Neural progenitor cell (in vitro differentiated cells): ENCODE results near the gene POFUT1. TPM values are rescaled to one million over a fixed set of nuclear protein-coding genes. Genes with fewer than 3 reads are reported as not detected.

Source experiments
- DNase-seq: peaks from one replicate; pipeline ENCODE4 v3.0.0-alpha.2; 2016; ENCODE audit warnings: low spot score
- H2AFZ ChIP-seq: fragments of 200-600 bp; sonication (generic); replicated peaks from 2 replicates; pipeline ENCODE4 v1.6.1; 2016; ENCODE audit warnings: antibody characterized with exemption
- H3F3A ChIP-seq: fragments of 200-600 bp; sonication (generic); 2 replicates; pipeline ENCODE4 v1.6.1; 2016; ENCODE audit warnings: antibody characterized with exemption, low read depth
- H3K27ac ChIP-seq: fragments of 200-600 bp; sonication (generic); 2 replicates; pipeline ENCODE4 v1.5.1; 2016; ENCODE audit warnings: mild to moderate bottlenecking
- H3K27me3 ChIP-seq: fragments of 200-600 bp; sonication (generic); 2 replicates; pipeline ENCODE4 v1.6.1; 2016; ENCODE audit warnings: mild to moderate bottlenecking, moderate library complexity
- H3K36me3 ChIP-seq: fragments of 200-600 bp; sonication (generic); 2 replicates; pipeline ENCODE4 v1.5.1; 2016
- H3K4me1 ChIP-seq: fragments of 200-600 bp; sonication (generic); 2 replicates; pipeline ENCODE4 v1.6.1; 2016; ENCODE audit warnings: mixed run types
- H3K4me2 ChIP-seq: fragments of 200-600 bp; sonication (generic); 2 replicates; pipeline ENCODE4 v1.6.1; 2016
- H3K4me3 ChIP-seq: fragments of 200-600 bp; sonication (generic); 2 replicates; pipeline ENCODE4 v1.5.1; 2016
- H3K79me2 ChIP-seq: fragments of 200-600 bp; sonication (generic); 2 replicates; pipeline ENCODE4 v1.6.1; 2016; ENCODE audit warnings: low read depth
- H3K9ac ChIP-seq: fragments of 200-600 bp; sonication (generic); 2 replicates; pipeline ENCODE4 v1.6.1; 2016
- H3K9me3 ChIP-seq: fragments of 200-600 bp; sonication (generic); 2 replicates; pipeline ENCODE4 v1.5.1; 2016; ENCODE audit warnings: low read depth
- H4K20me1 ChIP-seq: fragments of 200-600 bp; sonication (generic); 2 replicates; pipeline ENCODE4 v1.6.1; 2016; ENCODE audit warnings: low read depth
- H3K27ac Mint-ChIP-seq: 3 replicates; pipeline ENCODE4 v1.8.0; 2021; ENCODE audit warnings: mixed read lengths
- H3K27me3 Mint-ChIP-seq: 2 replicates; pipeline ENCODE4 v1.8.0; 2022; ENCODE audit warnings: low read depth, mild to moderate bottlenecking, inconsistent platforms, moderate library complexity, mixed read lengths; ENCODE audit not compliant: insufficient read depth
- H3K36me3 Mint-ChIP-seq: 3 replicates; pipeline ENCODE4 v1.8.0; 2021; ENCODE audit warnings: mixed read lengths
- H3K4me1 Mint-ChIP-seq: 3 replicates; pipeline ENCODE4 v1.8.0; 2021; ENCODE audit warnings: mixed read lengths
- H3K4me3 Mint-ChIP-seq: 3 replicates; pipeline ENCODE4 v1.8.0; 2021; ENCODE audit warnings: mild to moderate bottlenecking, moderate library complexity, mixed read lengths
- H3K9me3 Mint-ChIP-seq: 3 replicates; pipeline ENCODE4 v1.8.0; 2020; ENCODE audit warnings: mixed read lengths
- CTCF ChIP-seq: fragments of 200-600 bp; sonication (generic); IDR thresholded peaks from 2 replicates; pipeline ENCODE4 v1.5.1; 2017; ENCODE audit warnings: antibody characterized with exemption, mild to moderate bottlenecking
- EZH2 ChIP-seq: fragments of 200-600 bp; sonication (generic); IDR thresholded peaks from 2 replicates; pipeline ENCODE4 v1.6.1; 2017; ENCODE audit warnings: antibody characterized with exemption, mild to moderate bottlenecking, moderate library complexity
- EZH2phosphoT487 ChIP-seq: fragments of 200-600 bp; sonication (generic); IDR thresholded peaks from 2 replicates; pipeline ENCODE4 v1.6.1; 2017; ENCODE audit warnings: antibody characterized with exemption
- total RNA-seq: library from RNA; depleted of rRNA; stranded (reverse); fragments of >200 nt; gene quantifications from 2 replicates; pipeline ENCODE4 v1.2.3, GENCODE V29; 2015; ENCODE audit warnings: low replicate concordance

POFUT1 gene
- total RNA-seq, 1 donor from 2014 or later = 22.3 TPM

DNA sequence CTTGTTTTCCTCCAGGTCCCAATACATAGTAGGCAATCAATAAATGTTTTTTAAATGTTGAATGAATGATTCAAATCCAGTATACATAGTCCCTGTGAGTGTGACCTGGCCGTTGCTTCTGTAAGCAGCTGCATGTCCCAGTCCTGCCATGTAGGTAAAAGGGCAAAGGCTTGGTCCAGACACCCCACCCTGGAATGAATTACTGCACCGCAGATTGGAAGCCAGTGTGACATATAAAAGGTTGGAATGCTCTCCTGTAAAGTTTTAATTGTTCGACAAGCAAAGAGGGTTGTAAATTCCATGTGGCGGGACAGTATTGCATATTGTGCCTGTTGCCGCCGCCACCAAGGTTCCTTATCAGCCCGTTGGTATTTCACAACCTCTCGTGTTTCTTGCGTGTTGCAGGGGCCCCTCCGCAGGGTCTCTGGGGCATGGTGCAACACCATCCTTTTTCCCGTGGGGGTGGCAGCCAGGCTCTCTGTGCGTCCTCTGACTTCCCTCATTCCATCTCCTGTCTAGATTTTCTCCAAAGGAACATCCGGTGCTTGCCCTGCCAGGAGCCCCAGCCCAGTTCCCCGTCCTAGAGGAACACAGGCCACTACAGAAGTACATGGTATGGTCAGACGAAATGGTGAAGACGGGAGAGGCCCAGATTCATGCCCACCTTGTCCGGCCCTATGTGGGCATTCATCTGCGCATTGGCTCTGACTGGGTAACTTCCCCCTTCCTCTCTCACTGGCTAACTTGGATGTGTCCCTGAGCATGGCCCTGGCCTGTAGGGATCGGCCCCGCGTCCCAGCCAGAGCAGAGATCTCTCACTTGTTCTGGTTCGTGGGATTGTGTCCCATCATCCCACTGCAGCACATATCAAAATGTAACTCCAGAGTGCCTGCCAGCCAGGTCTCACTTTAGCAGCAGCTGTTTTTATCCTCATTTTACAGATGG lies 20.3 kb downstream of the POFUT1 start:
- H3K9ac ChIP-seq = no peak overlapping the region
- H3K4me1 Mint-ChIP-seq = no peaks in the 10 kb centered on the region
- no peaks in the 10 kb centered on the region for H3K9me3 Mint-ChIP-seq
- no peak for DNase-seq
- H3K27me3 ChIP-seq = no peaks in the 10 kb centered on the region
- peaks cover 25% of the 10 kb centered on the region for H3K36me3 Mint-ChIP-seq
- H3K4me3 ChIP-seq = no peak overlapping the region
- no peak overlapping the region for H3K4me2 ChIP-seq
- H3K27ac Mint-ChIP-seq = no peak overlapping the region
- H3F3A ChIP-seq = no peaks in the 10 kb centered on the region
- no peaks in the 10 kb centered on the region for H3K27me3 Mint-ChIP-seq
- no peak for TF ChIP-seq CTCF
- no peak for TF ChIP-seq EZH2
- no peak for TF ChIP-seq EZH2phosphoT487
- no peak overlapping the region for H3K27ac ChIP-seq
- no peaks in the 10 kb centered on the region for H4K20me1 ChIP-seq
- no peaks in the 10 kb centered on the region for H3K36me3 ChIP-seq
- H3K79me2 ChIP-seq = no peaks in the 10 kb centered on the region
- H3K9me3 ChIP-seq = no peaks in the 10 kb centered on the region
- no peak overlapping the region for H2AFZ ChIP-seq
- no peak overlapping the region for H3K4me3 Mint-ChIP-seq
- H3K4me1 ChIP-seq = no peaks in the 10 kb centered on the region

- Mint-ChIP-seq H3K4me1 (no peaks in the 10 kb centered on the region), H3K4me3 (no peak overlapping the region), H3K27ac (no peak overlapping the region), H3K36me3 (peaks cover 27% of the 10 kb centered on the region), H3K9me3 (no peaks in the 10 kb centered on the region), H3K27me3 (no peaks in the 10 kb centered on the region)
- H3K27me3 ChIP-seq = no peaks in the 10 kb centered on the region
- no peak overlapping the region for H3K4me2 ChIP-seq
- H3K9ac ChIP-seq = no peak overlapping the region
- TF ChIP-seq EZH2phosphoT487 = no peak
- no peak for TF ChIP-seq EZH2
- TF ChIP-seq CTCF = no peak
- no peaks in the 10 kb centered on the region for H3K9me3 ChIP-seq
- H3K4me3 ChIP-seq = no peak overlapping the region
- H3K79me2 ChIP-seq = no peaks in the 10 kb centered on the region
- H3K4me1 ChIP-seq = no peaks in the 10 kb centered on the region
- DNase-seq = no peak
- no peak overlapping the region for H2AFZ ChIP-seq
- H4K20me1 ChIP-seq = no peaks in the 10 kb centered on the region
- no peak overlapping the region for H3K27ac ChIP-seq
- no peaks in the 10 kb centered on the region for H3K36me3 ChIP-seq
- H3F3A ChIP-seq = no peaks in the 10 kb centered on the region
These were observed 21.6 kb downstream of the POFUT1 start for GRCh38 chr20:32229251-32229747.

DNA sequence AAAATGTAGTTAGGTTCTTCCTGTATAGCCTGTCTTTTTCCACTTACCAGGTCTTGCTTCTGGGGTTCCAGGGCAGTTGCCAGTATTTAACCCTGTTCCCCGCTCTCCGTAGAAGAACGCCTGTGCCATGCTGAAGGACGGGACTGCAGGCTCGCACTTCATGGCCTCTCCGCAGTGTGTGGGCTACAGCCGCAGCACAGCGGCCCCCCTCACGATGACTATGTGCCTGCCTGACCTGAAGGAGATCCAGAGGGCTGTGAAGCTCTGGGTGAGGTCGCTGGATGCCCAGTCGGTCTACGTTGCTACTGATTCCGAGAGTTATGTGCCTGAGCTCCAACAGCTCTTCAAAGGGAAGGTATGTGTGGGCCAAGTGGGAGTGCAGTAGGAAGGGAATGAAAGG lies 23.0 kb downstream of the POFUT1 start:
- H3K4me3 Mint-ChIP-seq = no peak overlapping the region
- H3K27ac Mint-ChIP-seq = no peak overlapping the region
- H3K36me3 ChIP-seq = no peaks in the 10 kb centered on the region

More for the DNA sequence above, 23.0 kb downstream of the POFUT1 start:
- Mint-ChIP-seq H3K9me3 (no peaks in the 10 kb centered on the region), H3K27me3 (no peaks in the 10 kb centered on the region), H3K4me1 (no peaks in the 10 kb centered on the region), H3K36me3 (peaks cover 30% of the 10 kb centered on the region)
- TF ChIP-seq EZH2phosphoT487 (no peak), CTCF (no peak), EZH2 (no peak)
- Histone ChIP-seq H2AFZ (no peak overlapping the region), H3K9me3 (no peaks in the 10 kb centered on the region), H3K4me3 (no peak overlapping the region), H3K27ac (no peak overlapping the region), H4K20me1 (no peaks in the 10 kb centered on the region), H3K27me3 (no peaks in the 10 kb centered on the region), H3K4me1 (no peaks in the 10 kb centered on the region), H3K9ac (no peak overlapping the region), H3K79me2 (no peaks in the 10 kb centered on the region), H3F3A (no peaks in the 10 kb centered on the region), H3K4me2 (no peak overlapping the region)
- DNase-seq = no peak
